ENCODE measurements around the gene RPL14.
A peak's percentile ranks its signal among the peaks of the same experiment; 100 is the strongest.

RPL14 gene

DNA sequence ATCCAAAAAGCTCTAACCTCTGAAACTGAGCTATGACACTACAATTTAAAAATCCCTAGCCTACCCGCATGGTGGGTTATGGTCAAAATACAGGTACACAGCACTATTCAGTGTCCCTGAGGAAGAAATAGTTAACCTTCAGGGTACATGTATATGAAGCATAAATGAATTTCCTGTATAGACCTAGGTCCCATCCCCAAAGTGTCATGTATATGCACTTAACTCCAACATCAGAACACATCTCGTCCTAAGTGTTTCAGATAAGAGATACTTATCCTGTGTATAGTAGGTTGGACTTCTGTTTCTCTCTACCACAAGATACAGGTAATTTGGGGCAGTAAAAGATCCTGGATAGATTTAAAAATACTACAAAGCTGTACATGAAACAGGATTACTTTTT, 6.4 kb downstream of the RPL14 start:
- DNase-seq = no peak

DNA sequence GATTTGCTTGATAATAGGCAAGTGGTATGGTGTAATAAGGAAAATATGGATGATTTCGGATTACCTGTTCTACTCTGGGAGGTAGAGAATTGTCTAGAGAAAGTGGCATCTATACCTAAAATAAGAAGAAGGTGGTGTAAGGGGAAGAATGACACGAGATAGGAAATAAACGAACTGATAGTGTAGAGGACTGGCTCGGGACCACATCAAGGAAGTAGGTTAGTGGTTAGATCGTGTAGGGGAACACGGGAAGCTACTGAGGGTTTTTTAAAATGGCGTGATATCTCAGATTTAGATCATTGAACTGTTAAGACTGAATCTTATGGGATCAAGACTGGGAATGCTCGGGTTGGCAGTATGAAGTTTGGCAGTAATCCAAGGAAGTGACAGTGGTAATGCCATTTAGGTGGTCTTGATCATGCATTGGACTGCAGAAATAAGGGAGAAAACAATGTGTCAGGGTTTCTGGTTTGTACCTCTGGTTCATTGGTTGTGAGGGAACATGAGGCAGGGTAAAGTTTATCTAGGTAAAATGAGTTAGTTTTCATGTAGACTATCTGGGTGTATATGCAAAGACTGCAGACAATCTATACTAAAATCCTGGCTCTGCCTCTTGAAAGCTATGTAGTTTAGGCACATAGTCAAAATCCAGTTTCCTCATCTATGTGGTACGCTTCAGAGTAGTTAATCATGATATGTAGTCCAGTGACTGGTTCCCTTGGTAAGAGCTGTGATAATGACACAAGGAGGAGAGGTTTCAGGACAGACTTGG, 7.4 kb downstream of the RPL14 start:
- peak; percentile 30 for DNase-seq

DNA sequence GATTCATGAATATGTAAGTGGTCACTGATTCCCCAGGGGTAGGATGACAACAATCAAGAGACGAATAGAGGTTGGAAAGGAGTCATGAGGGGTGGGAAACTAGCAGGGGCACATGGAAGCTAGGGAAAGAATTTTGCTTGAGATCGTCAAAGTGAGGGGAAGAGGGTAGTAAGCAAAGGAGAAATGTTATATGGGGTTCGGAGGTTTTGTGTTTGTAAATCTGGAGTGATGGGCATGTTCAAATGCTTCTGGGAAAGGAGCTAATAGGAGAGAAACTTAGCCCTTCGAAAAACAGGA, 7.9 kb downstream of the RPL14 start:
- no peak for DNase-seq

DNA sequence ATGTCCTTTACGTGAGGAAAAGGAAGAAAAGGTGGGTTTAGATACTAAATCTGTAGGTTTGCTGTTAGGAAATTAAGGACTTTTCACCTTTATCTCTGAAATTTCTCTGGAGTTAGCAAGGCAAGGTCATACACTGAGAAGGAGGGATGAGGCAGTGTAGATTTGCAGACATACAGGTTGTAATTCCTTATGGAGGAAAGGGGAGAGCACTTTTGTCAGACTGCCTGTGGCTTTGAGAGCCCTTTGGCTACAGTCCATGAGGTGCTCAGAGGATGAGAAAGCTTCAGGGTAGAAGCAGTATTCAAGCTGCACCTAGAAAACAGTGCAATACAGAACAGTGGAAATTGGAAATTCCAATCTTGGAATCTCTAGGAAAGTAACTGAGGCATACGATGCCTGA, 8.3 kb downstream of the RPL14 start:
- no peak for DNase-seq

DNA sequence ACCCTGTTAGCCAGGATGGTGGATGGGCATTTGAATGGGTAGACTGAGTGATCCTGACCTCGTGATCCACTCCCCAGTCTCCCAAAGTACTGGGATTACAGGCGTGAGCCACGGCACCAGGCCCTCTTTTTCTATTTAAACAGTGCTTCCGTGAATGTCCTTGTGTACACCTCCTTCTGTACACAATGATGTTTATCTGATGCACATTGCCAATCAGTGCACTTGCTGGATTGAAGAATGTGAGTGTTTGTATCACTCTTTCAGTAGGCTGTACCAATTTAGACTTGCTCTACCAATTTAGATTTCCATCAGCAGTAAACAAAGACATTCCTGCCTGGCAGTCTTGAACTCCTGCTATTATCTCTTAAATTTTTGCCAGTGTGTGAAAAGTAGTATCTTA, 10.9 kb downstream of the RPL14 start:
- no peak for DNase-seq

DNA sequence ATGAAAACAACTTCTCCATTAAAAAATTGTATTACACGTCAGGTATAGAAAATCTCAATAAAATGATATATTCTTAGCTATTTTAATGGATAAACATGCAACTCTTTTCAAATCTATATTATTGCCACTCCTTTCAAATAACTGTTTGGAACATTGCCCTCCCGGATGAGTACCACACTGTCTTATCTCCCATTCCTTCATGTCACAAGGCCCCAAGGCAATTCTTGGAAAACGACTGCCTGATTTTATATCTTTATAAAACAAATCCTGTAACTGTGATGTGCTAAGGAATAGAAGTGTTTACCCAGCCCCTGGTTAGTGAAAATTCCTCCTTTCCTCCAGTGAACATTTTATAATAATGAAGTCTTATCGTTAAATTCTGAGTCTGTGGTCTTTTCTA, 13.6 kb downstream of the RPL14 start:
- DNase-seq = no peak

DNA sequence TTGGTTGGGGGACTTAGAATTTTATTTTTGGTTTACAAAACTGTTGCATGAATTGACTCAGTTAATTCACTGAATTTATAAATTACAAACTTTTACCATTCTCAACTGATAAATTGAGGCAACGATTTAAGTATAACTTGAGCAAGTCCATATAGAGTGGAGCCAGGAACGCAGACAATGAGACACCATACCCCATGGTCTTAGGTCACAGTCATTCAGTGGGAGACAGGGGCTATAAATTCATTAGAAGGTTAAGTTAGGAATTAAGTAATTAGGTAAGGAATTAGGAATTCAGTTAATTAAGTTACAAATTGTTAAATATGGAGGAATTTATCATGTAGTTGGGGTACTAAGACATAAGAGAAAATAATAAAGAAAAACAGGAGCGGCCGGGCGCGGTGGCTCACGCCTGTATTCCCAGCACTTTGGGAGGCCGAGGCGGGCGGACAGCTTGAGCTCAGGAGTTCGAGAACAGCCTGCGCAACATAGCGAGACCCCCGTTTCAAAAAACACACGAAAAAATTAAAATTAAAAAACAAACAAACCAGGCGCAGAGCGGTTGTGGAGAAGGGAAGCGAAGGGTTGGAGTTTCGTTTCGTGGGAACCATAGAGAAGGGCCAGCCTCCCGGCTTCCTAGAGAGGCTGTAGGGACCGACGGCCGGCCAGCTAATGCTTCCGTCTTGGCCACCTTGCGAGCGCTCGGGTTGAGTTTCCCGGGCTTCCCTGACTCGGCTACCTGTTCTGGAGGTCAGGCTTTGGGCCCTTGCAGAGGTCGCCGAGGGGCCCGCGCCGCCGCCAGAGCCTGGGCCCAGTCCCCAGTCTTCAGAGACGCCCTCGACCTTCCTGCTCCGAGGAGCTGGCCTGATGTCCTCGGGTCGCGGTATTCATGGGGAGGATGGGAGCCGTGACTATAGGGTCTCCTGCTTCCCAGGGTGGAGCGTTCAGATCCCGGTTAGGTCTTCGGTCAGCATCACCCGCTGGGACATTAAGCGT, 19.6 kb downstream of the RPL14 start, which contains the start of gene ZNF619:
Gene ZNF619, plus strand, starts transcription at position 645 of the 993 bp plus-strand sequence. CDS start 858 bp downstream, outside the sequence.
- DNase-seq = peak; percentile 71

DNA sequence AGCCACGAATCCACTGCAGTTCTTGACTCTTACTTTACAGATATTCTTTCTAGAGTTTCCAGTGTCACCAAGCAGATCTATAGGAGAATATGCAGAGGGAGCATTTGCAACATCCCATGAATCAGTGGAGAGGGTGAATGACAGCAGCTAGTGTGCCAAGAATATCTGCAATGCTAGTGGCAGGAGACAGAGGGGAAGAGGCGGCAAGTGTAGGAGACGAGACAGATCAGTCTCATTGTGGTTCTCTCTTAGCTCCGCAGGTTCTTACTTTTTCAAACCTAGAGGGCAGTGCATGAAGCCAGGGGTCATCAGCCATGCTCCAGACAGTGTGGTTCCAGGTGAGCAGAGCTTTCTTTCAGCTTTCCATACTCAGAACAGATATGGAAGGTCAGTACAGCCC, 20.5 kb downstream of the RPL14 start:
- DNase-seq = no peak

DNA sequence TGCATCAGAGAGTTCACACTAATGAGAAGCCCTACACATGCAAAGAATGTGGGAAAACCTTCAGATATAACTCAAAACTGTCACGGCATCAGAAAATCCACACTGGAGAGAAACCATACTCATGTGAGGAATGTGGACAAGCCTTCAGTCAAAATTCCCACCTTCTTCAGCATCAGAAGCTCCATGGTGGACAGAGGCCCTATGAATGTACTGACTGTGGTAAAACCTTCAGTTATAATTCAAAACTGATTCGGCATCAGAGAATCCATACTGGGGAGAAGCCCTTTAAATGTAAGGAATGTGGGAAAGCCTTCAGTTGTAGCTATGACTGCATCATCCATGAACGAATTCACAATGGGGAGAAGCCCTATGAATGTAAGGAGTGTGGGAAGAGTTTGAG, 30.0 kb downstream of the RPL14 start:
- no peak for DNase-seq

DNA sequence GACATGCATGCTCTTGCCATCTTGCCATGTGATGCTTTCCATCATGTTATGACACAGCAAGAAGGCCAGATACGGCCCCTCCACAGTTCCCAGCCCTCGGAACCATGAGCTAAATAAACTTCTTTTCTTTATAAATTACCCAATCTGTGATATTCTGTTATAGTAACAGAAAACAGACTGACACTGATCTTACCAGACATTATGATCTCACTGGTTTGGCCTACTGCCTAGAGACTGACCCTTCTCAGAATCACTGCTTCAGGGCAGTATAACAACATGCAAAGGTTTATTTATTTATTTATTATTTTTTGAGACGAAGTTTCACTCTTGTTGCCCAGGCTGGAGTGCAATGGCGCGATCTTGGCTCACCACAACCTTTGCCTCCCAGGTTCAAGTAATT, 33.8 kb downstream of the RPL14 start:
- no peak for DNase-seq

DNA sequence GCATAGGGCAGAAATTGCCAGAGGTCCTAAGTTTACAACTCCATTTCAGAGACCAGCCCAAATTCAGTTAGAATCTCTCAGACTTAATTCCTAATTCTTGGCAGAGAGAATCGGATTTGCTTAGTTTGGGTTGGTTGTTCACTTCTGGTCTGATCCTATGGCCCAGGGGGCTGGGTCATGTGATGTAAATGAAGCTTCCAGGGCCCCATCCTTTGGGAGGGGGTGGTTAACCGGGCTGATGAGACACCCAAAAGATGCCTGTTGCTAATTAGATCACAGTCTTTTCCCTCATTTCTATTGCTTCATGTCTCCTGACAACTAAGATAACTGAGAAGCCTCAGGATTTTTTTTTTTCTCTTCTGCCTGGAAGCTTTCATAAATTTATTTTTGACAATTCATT, 37.6 kb downstream of the RPL14 start:
- DNase-seq = no peak

DNA sequence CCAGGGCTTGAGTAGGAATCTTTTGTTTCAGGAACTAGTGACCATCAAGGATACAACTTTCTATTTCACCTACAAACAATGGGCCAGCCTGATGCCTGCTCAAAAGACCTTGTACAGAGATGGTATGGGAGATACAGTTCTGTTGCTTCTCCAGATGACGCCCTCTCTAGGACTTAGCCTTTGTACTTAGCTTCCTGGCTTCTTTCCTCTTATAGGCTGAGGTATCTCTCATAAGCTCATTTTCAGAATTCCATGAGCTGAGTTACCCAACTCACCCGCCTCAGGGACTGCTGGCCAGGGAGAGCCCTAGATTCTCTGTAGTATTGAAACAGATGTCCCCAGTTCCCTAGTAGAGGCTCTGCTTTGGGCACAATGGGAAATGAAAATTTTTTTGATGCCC, 40.1 kb downstream of the RPL14 start:
- no peak for DNase-seq

DNA sequence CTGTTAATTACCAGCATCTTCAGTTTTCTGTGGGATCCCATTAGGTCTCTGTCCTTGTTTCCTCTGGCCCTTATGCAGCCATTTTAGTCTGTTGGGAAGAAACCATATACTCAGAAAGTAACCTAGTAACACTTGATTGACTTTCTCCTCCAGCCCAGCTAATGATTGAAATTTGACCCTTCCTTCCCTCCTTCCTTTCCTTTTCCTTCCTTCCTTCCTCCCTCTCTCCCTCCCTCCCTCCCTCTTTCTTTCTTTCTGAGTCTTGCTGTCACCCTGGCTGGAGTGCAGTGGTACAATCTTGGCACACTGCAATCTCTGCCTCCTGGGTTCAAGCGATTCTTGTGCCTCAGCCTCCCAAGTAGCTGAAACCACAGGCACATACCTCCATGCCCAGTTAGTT, 42.8 kb downstream of the RPL14 start:
- DNase-seq = no peak

DNA sequence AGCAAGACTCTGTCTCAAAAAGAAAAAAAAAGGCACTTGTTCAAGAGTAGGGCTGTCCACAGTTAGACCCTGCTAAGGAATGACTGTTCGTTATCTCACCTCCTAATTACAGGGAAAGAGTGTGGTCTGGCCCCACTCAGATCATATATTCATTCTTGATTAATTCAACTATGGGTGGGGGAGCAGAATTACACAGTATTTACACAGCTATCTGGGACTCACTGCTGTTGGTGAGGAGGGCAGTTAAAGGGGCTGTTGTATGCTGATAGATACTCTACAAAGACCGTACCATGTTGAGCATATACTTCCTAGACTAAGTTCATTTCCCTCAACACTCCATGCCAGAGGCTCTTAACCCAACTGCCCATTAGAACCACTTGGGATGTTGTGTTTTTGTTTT, 44.9 kb downstream of the RPL14 start:
- DNase-seq = no peak

DNA sequence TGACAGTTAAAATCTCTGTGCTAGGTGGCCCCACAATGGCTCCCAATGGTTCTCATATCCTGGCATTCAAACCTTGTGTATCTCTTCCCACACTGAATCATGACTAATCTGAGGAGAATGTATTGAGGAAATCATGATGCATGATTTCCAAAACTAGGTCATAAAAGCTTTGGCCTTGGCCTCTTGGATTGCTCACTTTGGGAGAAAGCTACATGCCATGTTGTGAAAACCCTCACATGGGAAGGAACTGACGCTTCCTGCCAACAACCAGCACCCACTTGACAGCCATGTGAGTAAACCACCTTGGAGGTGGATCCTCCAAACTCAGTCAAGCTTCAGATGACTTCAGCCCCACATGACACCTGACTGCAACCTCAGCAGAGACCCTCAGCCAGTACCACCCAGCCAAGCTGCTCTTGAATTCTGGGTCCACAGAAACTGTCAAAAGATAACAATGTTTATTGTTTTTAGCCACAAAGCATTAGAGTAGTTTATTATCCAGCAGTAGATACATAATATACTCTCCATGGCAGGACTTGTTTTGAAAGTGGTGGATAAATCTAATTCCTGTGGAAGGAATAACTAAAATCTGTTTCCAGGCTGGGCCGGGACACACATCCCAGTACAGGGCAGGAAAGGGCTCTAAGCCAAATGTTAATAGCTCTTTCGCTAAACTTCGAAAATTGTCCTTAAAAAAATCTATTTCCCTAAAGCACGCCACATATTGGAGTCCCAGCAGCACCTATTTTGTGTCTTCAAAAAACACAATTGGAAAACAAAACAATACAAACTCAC, 47.7 kb downstream of the RPL14 start:
- DNase-seq = no peak

DNA sequence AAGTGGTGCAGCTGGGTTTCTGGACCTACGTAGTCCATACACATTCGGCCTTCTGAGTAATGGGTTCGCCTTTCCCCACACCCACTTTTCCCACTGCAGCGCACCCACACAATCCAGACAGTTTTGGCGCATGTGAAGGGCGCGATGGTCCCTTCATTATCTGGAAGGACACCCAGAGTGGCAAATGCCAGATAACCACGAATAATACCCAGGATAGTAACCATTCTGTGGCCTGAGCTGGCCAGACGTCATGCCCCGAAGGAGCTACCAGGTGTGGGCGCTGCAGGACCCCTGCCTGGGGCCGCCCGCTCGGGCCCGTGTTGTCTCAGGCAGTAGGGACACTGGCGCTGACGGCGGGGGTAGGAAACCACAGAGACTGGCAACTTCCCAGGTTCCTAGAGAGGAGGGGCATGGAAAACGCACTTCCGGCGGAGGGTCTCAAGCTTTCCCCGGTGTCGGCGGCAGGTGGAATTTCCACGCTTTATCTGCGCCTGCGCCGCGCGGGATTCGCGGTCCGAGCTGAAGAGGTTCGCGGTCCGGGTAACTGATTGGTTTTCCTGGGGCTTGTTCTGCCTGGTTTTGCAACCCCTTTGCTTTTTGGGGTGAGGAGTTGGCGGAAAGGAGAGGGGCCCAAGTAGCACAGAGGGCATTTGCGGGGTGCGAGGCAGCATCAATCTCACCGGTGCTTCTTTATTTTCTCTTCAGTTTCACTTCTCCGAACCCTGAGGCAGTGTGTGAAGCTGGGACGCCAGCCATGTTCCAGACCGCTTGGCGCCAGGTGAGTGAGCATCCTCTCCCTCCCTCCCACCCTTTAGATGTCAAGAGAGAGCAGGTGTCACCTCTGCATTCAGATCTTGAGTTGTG, 48.7 kb downstream of the RPL14 start, which contains the start of gene ZNF620:
Gene ZNF620, plus strand, starts transcription at position 441 of the 864 bp plus-strand sequence. Its CDS starts 314 bp downstream, at position 755.
- peak; percentile 62 for DNase-seq

DNA sequence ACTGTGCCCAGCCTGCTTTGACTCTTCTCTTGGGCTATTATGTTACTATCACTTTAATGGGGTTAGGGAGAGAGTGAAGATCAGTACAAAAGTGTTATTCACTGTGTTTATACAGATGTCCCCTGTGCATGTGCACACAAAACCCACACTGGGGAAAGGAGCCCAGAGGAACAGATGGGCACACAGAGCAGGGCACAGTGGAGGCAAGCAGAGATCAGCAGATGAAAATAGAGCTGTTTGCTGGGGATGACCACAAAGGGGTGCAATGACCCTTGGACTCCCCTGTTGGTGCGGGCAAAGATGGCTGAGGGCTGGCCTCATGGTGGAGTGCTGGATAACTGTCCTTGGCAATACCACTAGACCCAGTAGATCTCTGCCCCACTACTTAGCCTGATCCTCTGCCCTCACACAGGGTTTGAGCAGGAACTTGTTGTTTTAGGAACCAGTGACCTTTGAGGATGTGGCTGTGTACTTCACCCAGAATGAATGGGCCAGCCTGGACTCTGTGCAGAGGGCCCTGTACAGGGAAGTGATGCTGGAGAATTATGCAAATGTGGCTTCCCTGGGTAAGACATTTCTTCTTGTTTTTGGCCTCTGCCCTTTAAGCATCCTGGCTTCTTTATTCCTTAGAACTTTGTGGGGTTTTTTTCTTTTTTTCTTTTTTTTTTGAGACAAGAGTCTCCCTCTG, 54.0 kb downstream of the RPL14 start:
- no peak for DNase-seq

DNA sequence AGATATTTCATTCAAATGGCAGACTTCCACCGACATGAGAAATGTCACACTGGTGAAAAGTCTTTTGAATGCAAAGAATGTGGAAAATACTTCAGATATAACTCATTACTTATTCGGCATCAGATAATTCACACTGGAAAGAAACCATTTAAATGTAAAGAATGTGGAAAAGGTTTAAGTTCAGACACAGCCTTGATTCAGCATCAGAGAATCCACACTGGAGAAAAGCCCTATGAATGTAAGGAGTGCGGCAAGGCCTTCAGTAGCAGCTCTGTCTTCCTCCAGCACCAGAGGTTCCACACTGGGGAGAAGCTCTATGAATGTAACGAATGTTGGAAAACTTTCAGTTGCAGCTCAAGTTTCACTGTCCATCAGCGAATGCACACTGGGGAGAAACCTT, 59.1 kb downstream of the RPL14 start:
- no peak for DNase-seq

DNA sequence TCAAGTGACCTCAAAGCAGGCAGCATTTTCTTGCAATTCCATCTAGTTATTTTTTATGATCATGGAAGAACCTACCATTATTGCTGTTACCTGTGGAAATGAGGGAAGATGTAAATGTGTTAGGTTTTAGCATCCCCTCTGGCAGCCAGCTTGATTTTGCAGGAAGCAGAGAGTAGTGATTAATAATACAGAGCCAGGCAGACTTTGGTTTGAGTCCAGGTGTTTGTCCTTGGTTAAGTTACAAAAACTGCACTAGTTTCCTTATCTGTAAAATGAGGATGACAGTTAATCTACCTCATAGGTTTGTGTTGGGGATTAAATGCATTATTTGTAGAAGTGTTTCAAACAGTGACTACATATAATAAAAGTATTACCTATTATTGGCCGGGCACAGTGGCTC, 60.9 kb downstream of the RPL14 start:
- DNase-seq = no peak

Measured in CD4-positive, alpha-beta T cell treated with Interleukin-6 for 4 hours (primary cell).